GM18511 (cell line): ENCODE data around the gene TRIM31.

Experiments
- ATAC-seq: cut with Tn5 transposase; IDR thresholded peaks from one replicate; pipeline ENCODE4 v1.9.1; 2021; ENCODE audit warnings: mild to moderate bottlenecking, moderate library complexity; ENCODE audit not compliant: unreplicated experiment

TRIM31 gene

GRCh38 chr6:30113003-30113759, at the start of gene TRIM31:
TRIM31 (minus strand) TSS chr6:30113090; CDS start chr6:30112805, 285 bp downstream.
- no peak for ATAC-seq

- ATAC-seq: no peak
These were observed 49.6 kb upstream of the TRIM31 start for GRCh38 chr6:30162265-30163089.

DNA sequence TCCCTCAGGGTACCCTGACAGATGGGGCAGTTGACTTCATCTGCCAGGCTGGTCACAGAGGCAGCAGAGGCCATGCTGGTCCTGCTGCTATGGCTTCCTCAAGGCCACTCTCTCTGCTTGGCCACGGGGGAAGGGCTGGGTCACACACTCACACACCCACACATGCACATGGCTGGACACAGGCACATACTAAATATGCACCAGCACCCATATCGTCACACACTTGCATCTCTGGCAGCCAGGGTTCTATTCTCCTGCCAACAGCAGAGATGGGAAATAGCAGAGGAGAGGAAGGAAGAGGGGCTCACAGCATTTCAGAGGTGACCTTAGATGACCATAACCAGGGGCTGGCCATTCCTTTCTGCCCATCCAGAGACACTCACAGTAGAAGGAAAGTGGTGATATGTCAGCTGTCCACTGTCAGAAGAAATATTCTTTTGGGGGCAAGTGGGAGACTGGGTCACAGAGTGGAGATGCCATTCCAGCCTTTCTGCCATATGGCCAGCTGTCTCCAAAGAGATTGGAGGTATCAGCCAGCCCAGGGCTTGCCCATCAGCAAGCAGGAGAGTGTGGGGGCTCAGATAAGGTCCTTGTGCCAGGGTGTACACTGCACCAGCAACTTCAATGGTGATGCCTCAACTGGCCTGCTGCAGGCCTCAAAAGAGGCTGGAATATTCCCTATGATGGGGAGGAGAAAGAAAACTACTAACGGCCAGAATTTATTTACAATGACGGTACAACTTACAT, 48.1 kb upstream of the TRIM31 start, which contains the start of gene TRIM10:
TSS of gene TRIM10 (minus strand) at position 427 of the 747 bp plus-strand sequence. CDS start at position 74, 353 bp downstream.
- ATAC-seq: no peak

- no peak for ATAC-seq
These were observed 47.3 kb upstream of the TRIM31 start for GRCh38 chr6:30160008-30160784.

GRCh38 chr6:30158475-30159040, 45.7 kb upstream of the TRIM31 start:
- ATAC-seq: no peak

DNA sequence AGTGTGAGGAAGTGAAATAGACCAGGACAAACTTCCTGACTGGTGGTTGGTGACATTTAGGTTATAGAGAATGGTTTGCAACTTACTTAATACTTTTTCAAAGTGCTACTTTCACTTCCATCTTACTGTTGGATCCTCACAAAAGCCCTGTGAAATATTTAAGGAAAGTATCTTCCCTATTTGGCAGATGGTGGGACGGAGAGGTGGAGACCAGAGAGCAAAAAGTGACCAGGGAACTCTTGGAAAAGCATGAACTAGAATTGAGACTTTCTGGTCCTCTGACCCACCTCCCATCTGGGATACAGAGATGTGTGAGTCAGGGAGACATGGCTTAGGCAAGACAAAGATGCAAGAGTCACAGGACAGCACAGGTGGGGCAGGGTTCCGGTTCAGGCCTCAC, 45.1 kb upstream of the TRIM31 start:
- ATAC-seq: no peak

DNA sequence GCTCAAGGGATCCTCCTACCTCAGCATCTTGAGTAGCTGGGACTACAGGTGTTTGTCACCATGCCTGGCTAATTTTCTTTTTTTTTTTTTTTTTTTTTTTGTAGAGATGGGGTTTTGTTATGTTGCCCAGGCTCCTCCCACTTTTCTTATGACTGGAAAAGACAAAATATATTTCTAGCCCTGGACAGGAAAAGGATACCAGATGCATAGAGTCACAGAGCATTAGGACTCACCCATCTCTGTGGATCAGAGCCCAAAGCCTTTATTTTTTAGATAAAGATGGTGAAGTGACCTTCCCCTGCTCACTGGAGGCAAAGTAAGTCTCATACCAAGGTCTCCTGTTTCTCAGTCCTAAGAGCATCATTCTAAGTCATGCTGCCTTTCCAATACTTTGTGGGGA, 44.7 kb upstream of the TRIM31 start:
- no peak for ATAC-seq

DNA sequence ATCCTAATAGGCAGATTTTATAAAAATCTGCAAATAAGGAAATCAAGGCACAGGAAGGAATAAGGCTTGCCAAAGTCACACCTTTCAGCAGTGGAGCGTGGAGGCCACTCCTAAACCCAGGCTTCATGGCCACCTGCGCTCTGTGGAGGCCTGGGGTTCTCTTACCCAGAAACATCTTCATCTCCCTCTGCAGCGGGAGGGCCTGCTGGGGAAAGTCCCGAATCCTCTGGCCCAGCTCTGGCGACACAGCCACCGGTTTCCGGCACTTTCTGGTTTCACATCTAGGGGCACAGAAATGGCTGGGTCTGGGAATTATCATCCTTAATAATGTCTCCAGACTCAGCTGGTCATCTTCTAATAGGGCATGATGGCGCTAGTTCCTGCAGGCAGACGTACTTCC, 43.9 kb upstream of the TRIM31 start:
- no peak for ATAC-seq

DNA sequence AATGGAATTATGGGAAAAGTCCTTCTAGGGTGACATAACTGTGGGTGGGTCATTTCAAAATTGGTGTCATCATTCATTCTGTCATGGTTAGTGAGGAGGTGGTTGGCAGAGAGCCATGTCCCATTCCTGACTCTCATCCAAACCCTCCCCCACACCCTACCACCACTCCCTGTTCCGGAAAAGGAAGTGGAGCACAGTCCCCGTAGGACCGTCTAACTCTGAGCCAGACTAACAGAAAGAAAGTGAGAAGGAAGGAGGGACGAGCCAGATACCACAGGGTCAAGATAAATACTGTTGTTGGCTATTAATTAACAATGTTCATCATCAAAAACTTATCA, 43.3 kb upstream of the TRIM31 start:
- no peak for ATAC-seq

GRCh38 chr6:30155520-30156261, 42.8 kb upstream of the TRIM31 start:
- ATAC-seq: no peak

DNA sequence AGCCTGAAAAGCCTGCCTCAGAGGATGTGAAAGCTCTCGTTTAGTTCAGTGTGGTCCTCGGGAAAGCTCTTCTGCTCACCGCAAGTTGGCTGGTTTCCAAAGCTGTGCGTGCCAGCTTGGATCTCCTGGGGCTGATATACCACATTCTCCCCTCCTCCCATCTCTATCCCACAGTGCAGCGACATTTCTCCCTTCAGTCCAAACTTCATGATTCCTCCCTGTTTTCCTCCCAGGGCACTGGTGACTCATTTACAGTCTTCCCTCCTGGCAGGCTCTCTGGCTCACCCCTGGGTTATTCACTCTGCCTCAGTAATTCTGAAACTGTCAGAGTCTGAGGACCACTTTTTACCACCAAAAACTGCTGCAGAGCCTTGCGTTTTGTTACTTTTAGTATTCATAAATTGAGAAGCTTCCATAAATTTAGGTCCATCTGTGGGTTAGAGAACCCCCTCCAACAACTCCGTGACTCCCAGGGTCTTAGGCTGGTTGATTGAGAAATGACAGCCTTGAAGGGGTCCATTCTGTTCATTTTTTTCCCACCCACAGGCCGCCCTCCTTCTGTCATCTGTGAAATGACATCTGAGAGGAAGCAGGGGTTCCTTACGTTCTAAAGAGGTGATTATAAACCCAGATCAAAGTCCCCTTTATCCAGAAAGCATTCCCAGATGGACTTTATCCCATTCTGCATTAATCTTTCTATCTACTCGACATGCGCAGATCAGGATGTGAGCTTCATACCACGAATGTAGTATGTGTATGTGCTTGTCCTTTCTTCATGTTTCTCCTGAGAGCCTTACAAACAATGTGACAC, 42.0 kb upstream of the TRIM31 start:
- ATAC-seq: no peak

DNA sequence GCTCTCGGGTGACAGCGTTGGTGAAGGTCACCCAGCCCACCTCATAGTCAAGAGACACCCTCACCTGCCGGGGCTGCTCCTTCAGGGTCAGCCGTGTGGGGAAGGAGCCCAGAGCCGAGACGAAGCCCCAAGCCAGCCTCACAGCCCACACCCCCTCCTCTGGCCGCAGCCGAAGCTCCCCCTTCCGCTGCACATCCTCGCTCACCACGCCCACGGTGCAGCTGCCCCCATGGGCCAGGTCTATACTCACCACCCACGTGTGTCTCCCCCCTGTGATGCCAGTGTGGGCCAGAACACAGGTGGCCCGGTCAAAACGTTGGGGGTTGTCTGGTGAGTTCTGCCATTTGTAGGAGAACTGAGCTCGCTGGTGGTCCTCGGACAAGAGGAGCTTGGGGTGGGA, 41.2 kb upstream of the TRIM31 start:
- ATAC-seq: no peak

DNA sequence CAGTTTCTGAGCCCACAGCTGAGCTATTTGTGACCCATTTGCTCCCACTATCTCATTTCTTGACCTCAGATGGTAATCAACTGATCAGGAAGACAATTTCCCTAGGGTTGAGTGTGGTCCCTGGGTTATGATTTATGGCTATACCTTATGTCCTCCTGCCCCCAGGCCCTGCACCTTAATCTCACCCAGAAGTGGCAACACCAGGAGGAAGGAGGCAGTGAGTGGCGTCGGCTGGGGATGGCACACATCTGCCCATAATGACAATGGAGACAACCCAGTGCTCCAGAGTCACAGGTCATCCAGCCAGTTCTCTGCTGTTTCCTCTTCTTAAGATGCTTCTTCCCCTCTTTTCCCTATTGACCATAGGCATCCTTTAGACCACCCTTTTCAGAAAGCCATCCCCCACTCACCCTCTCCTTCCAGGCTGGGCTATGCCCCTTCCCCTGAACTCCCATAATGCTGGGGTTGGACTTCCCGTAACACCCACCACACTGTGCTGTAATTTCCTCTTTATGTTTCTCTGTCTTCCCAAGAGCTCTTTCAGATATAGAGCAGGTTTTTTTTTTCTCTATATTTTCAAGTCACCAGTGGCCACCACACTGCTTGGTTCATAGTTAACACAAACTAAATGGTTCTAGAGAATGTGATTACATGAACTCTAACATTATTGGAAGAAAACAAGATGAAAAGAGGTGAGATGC, 40.2 kb upstream of the TRIM31 start:
- ATAC-seq: no peak

DNA sequence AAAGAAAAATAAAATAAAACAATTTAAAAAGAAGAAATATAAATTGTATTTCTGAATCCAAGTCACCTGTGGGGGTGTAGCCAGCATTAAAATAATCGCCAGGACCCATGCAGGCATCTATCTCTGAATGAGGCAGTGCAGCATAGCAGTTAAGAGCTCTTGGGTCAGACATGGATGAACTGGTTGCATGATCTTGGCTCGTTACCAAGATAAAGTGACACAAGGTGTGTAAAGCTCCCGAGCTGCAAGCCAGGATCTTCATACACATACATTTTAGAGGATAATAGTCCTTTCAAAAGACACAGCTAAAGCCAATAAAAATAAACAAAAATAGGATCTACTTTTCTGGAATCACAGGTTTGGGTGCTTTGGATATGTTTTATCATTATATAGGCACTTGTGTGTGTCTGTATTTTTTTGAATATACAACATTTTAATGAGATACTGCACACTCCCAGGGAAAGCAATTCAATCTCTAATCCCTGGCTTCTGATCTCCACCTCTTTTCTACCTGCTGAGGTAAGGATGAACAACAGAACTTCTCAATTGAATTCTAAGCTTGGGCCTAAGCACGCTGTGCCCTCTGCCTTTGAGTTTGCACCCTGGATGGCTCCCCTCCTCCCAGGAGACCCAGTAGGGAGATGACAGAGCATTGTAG, 39.3 kb upstream of the TRIM31 start:
- ATAC-seq: no peak

DNA sequence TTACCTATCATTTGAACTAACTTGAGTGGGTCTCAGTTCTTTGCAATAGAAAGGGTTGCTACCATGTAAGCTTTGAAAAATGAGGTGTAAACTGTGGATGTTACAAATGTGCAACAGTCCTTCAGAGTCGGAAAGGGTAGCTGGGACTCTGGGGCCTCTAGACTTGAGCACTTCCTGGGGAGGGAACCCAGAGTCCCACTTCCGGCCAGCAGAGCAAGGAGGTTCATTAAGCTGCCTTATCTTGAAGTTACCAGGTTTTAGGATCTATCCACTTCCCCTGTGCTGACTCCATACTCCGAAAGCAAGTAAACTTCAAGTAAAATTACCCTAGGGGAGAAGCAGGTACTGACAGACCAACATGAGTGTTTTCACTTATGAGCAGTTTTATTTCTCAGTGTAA, 38.7 kb upstream of the TRIM31 start:
- ATAC-seq: no peak

GRCh38 chr6:30150671-30151395, 37.9 kb upstream of the TRIM31 start:
- ATAC-seq: no peak
